GM21529 (cell line): ENCODE results near the gene ACBD6.
"Not testable (repeated sequence)": the region's sequence is repeated elsewhere in the genome, so short reads cannot be mapped to it uniquely, and the experiment has no call there.

Source experiments
- ATAC-seq: cut with Tn5 transposase; IDR thresholded peaks from one replicate; pipeline ENCODE4 v1.9.1; 2021; ENCODE audit not compliant: unreplicated experiment

The ACBD6 gene

DNA sequence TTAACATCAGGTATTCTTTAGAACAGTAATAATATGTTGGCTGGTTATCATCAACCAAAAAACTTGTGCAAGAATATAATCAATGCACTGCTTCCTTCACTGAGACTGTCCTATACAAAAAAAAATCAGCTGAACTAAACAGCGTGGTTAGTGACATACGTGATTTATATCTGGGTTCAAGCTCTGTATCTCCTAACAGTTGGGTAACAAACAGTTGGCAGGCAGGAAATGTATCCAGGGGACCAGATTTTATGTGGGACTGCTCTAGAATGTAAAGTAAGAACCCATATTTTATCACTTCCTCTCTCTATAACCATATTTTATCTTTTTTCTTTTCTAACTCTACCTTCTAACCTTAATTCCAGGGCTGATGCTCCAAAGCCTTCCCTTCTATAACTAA is 8.0 kb downstream of the ACBD6 start:
- no peak for ATAC-seq

- no peak for ATAC-seq
Observed at GRCh38 chr1:180489976-180490375, 12.4 kb downstream of the ACBD6 start.

DNA sequence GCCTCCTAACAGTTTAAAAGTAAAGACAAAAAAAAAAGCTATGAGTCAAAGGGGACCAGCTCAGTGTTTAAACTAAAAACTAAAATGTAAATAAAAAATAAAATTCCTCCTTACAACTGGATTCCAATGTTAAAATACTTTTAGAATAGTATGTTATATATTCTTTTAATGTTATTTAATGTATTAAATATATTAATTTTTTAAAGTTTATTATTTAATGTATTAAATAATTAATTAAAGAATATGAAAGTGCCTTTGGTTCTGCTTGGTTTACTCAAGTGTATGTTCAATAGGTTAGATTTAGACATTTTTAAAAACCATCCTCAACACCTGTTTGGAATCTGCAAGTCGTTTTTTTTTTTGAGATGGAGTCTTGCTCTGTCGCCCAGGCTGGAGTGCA is 13.1 kb downstream of the ACBD6 start:
- no peak for ATAC-seq

GRCh38 chr1:180488661-180489060 is 13.7 kb downstream of the ACBD6 start:
- no peak for ATAC-seq

- ATAC-seq: no peak
Observed at GRCh38 chr1:180486092-180486491, 16.3 kb downstream of the ACBD6 start.

DNA sequence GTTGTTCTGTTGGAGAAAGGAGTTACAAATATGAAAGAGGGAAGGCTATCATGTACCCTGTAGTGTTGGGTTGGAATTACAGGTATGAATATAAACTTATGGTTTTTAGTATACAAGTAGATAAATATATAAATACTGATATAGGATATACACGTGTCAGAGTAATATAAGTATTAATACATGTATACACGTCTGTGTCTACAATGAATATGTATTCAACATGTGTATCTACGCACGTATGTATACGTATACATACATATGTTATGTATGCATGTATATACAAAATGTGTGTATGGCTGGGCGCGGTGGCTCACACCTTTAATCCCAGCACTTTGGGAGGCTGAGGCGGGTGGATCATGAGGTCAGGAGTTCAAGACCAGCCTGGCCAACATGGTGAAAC is 17.9 kb downstream of the ACBD6 start:
- no peak for ATAC-seq

GRCh38 chr1:180482425-180483275 is 19.7 kb downstream of the ACBD6 start:
- no peak for ATAC-seq

DNA sequence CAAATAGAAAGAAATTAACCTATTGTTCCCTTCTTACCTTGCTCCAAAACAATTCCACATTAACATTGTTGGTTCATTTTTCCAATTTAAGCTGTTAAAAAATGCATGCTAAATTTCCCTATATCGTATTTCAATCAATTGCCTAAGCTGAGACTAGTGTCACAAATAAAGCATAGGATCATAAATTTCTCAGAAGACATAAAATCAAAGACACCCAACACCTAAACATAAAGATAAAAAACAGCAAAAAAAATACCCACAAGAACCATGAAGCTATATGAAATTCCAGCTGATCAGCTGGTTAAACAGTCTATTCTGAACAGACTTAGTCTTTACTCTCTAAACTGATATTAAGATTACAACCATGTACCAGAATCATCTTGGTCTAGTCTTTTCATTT is 32.3 kb downstream of the ACBD6 start:
- ATAC-seq: no peak

DNA sequence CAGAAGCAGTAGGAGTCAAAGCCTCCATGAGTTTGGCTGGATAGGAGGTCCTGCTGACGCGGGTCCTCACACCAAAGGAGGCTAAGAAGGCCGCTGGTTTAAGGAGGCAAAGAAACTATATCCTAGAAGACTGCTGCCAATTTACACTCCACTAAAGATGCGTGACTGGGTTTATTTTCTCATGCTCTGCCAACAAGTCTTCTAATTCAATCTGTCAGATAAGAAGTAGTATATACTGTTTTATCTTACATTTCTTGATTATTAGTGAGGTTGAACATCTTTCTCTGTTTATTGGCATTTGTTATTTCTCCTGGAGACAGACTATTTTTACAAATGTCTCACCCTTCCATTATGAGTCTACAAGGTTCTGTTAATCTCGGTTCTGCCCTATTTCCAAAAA is 34.1 kb downstream of the ACBD6 start:
- no peak for ATAC-seq

DNA sequence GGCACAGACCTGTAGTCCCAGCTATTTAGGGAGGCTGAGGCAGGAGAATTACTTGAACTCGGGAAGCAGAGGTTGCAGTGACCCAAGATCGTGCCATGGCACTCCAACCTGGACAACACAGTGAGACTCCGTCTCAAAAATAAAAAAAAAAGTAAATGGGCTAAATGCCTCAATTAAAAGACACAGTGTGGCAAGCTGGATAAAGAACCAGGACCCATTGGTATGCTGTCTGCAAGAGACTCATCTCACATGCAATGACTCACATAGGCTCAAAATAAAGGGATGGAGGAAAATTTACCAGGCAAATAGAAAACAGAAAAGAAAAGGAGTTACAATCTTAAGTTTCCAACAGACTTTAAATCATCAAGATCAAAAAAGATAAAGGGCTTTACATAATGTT is 40.3 kb downstream of the ACBD6 start:
- no peak for ATAC-seq

- ATAC-seq: not testable (repeated sequence)
Observed at GRCh38 chr1:180461682-180462081, 40.7 kb downstream of the ACBD6 start.

DNA sequence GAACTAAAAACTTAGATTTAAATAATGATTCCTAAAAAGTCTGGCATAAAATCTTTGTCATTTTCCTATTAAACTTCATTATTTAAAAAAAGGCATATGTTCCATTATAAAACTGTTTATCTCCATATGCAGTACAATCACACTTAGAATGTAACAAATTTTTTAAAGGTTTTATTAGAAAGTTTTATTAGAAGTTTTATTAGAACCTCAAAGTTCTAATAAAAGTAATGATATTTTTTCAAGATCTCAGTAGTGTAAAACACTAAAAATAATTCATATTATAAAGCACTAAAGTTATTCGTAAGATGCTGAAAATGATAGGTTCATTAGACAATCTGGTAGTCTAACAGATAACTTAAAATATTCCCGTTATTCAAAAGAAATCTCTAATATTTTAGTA is 43.6 kb downstream of the ACBD6 start:
- no peak for ATAC-seq

GRCh38 chr1:180456191-180456590 is 46.2 kb downstream of the ACBD6 start:
- no peak for ATAC-seq

GRCh38 chr1:180451504-180451903 is 50.9 kb downstream of the ACBD6 start:
- ATAC-seq: no peak

- no peak for ATAC-seq
Observed at GRCh38 chr1:180444522-180444921, 57.9 kb downstream of the ACBD6 start.

DNA sequence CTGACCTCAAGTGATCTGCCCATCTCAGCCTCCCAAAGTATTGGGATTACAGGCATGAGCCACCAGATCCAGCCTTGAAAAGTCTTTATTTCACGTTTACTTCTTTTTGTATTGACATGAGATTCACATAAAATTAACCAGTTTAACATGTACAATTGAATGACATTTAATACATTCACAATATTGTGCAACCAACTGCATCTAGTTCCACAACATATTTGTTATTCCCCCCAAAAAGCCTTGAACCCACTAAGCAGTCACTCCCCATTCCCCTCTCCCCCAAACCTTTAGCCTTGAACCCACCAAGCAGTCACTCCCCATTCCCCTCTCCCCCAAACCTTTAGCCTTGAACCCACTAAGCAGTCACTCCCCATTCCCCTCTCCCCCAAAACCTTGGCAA is 62.0 kb downstream of the ACBD6 start:
- ATAC-seq: no peak

- ATAC-seq: no peak
Observed at GRCh38 chr1:180435566-180435965, 66.8 kb downstream of the ACBD6 start.

- no peak for ATAC-seq
Observed at GRCh38 chr1:180433873-180434272, 68.5 kb downstream of the ACBD6 start.

DNA sequence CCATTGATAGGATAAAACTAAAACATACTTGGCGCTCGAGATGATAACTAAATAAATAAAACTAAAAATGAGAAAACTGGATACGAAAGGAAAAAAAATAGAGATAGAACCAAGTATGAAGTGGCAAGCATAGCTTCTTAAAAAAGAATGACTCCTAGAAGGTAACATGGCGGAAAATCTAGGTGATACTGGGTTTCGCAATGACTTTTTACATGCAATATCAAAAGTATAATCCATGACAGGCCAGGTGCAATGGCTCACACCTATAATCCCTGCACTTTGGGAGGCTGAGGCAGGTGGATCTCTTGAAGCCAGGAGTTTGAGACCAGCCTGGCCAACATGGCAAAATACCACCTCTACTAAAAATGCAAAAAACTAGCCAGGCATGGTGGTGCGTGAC is 70.7 kb downstream of the ACBD6 start:
- ATAC-seq: no peak

DNA sequence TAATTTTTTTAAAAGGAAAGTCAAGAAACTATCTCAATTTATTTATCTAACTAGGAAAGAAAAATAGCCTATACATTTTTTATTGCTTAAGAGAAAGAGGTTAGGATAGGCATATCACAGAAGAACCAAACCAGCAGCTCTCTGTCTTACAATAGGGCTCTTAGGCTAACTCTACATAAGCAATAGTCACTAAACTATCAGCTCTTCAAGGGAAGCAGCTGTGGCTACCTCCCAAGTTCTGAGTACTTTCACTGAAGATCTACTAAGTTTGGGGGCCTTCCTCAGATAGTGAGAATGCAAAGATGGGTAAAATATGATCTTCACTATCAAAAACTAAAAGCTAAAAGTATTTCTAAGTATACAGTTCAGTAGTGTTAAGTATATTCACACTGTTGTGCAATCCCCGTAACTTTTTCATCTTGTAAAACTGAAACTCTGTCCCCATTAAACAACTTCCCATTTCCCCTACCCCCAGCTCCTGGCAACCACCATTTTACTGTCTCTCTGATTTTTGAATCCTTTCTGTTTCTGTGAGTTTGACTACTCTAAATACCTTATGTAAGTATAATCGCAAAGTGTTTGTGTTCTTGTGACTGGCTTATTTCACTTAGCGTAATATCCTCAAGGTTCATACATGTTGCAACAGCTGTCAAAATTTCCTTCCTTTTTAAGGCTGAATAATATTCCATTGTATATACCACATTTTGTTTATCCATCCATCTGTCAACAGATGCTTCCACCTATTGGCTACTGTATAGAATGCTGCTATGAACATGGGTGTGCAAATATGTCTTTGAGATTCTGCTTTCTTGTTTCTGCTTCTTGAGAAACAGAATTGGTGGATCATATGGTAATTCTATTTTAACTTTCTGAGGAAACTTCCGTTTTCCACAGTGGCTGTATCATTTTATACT is 73.3 kb downstream of the ACBD6 start:
- no peak for ATAC-seq

DNA sequence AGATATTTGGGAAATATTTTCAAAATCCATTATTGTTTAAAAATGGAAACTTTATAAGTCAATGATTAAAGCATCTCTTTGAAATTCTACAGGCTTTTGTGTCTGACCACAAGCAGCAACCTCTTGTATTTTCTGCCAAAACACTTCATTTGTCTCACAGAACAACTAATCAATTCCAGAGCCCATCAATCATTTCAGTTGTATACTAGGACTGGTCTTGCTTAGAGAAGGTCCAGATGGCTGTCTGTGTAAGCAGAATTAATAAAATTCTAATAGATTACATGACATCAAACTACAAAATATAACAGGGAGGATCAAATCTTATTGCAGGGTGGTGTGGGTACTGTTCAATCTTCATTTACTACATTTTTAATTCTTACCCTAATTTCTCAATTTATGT is 76.4 kb downstream of the ACBD6 start:
- no peak for ATAC-seq

DNA sequence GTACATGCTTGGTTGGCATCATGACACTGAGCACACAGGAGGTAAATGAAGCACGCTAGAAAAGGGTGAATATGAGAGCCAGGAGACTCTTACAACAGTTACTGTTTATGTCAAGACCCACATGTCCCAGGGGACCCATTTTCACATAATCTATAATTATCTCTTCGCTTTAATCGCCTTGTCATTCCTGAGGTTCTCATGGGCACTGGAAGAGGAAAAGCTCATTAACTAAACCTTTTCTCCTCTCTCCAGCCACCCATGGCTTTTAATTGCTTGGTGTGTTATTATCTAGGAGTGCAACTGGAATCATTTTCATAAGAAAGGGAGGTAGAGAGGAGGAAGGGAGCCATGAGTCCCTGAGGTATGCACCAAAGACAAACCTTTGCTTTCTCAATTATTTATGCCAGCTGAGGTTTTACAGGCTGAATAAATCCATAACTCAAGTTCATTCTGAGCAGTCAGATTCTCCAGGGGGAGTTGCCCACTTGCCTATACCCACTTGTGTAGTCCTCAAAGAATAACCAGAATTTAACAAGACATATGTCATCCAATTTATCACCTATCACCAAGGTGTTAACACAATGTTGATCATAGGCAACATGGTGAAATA is 77.4 kb downstream of the ACBD6 start:
- ATAC-seq: no peak
